Vagina (tissue), 2 donors: ENCODE results near the gene RUVBL1.

Source experiments
- POLR2AphosphoS5 ChIP-seq, 2 donors: sonication (generic); formaldehyde crosslinking; IDR thresholded peaks; one replicate each; pipeline ENCODE4 v1.9.0; 2017; ENCODE audit warnings: antibody characterized with exemption in 2 of 2, mild to moderate bottlenecking in 2 of 2, low read depth in 1 of 2; ENCODE audit not compliant: insufficient read depth in 1 of 2
- TF ChIP-seq, protein P1 (sequence below), 3 experiments: fragments of 450-650 bp in 2 of 3; fragments of 200-600 bp in 1 of 3; sonication (generic) in 1 of 3; IDR thresholded peaks; one replicate each; pipeline ENCODE4 v1.5.1; 2017 to 2019; ENCODE audit warnings: antibody characterized with exemption in 3 of 3, mild to moderate bottlenecking in 2 of 3, moderate library complexity in 2 of 3

DNA sequence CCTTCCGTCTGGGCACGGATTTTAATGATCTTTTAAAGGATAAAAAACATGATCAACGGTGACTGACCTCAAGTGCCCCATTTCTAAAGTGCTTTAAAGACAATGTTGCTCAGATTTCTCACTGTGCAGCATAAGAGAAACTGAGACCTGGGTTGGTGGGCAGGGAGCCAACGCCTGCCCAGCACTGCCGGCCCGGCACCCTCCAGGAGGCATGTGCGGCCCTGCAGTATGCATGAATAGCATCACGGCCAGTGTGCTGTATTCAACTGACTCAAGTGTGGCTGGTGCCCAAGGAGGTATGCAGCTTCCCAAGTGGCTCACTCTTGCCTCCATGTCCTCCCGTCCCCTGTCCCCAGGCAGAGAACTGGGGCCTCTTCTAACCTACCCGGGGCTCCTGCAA, 41.1 kb downstream of the RUVBL1 start:
- TF ChIP-seq, protein P1, sequence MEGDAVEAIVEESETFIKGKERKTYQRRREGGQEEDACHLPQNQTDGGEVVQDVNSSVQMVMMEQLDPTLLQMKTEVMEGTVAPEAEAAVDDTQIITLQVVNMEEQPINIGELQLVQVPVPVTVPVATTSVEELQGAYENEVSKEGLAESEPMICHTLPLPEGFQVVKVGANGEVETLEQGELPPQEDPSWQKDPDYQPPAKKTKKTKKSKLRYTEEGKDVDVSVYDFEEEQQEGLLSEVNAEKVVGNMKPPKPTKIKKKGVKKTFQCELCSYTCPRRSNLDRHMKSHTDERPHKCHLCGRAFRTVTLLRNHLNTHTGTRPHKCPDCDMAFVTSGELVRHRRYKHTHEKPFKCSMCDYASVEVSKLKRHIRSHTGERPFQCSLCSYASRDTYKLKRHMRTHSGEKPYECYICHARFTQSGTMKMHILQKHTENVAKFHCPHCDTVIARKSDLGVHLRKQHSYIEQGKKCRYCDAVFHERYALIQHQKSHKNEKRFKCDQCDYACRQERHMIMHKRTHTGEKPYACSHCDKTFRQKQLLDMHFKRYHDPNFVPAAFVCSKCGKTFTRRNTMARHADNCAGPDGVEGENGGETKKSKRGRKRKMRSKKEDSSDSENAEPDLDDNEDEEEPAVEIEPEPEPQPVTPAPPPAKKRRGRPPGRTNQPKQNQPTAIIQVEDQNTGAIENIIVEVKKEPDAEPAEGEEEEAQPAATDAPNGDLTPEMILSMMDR (IDR thresholded peaks at IDR 0.05), result no peak
- no peak for TF ChIP-seq POLR2AphosphoS5 (IDR thresholded peaks at IDR 0.05; ENCODE audit: insufficient read depth in 1 of 2, low read depth in 1 of 2)
